Activated naive CD8-positive, alpha-beta T cell (primary cell): Measurements from ENCODE around the gene CNOT10.
A peak's percentile ranks its signal among the peaks of the same experiment; 100 is the strongest.

ENCODE experiments used
- H3K27ac Mint-ChIP-seq: one replicate; pipeline ENCODE4 v1.8.0; 2021; ENCODE audit warnings: mixed read lengths
- H3K27me3 Mint-ChIP-seq: one replicate; pipeline ENCODE4 v1.8.0; 2021; ENCODE audit warnings: mixed read lengths
- H3K36me3 Mint-ChIP-seq: one replicate; pipeline ENCODE4 v1.8.0; 2021; ENCODE audit warnings: mixed read lengths
- H3K4me1 Mint-ChIP-seq: one replicate; pipeline ENCODE4 v1.8.0; 2021; ENCODE audit warnings: low read depth, mixed read lengths
- H3K4me3 Mint-ChIP-seq: one replicate; pipeline ENCODE4 v1.8.0; 2021; ENCODE audit warnings: mild to moderate bottlenecking, mixed read lengths
- H3K9me3 Mint-ChIP-seq: one replicate; pipeline ENCODE4 v1.8.0; 2021; ENCODE audit warnings: low read depth, mixed read lengths

The CNOT10 gene

DNA sequence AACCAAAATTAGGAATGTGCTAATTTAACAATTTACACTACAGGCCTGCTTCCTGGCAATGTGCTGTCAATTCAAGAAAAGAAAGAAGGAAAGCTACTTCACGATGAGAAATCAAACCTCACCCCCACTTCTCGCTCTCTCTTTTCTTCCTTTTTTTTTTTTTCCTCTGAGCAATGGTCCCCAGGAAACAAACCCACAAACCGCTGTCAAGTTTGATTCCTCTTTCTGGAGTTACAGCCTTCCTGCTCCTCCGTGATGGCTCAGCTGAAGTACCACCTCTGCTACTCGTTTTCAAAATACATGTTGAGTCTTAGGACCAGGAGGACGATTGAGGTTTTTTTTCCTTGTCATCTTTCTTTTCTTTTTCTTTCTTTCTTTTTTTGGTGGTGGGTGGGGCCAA is 129.4 kb downstream of the CNOT10 start:
- H3K36me3 Mint-ChIP-seq, result peaks cover 2% of the 10 kb centered on the region

GRCh38 chr3:32815841-32816438 is 131.0 kb downstream of the CNOT10 start:
- Mint-ChIP-seq H3K27ac (no peak overlapping the region), H3K9me3 (no peaks in the 10 kb centered on the region), H3K27me3 (peaks cover 15% of the 10 kb centered on the region), H3K4me1 (peaks cover 25% of the 10 kb centered on the region), H3K36me3 (peaks cover 2% of the 10 kb centered on the region), H3K4me3 (peak overlapping the region; percentile 53)

More for the DNA sequence above, 129.4 kb downstream of the CNOT10 start:
- Mint-ChIP-seq H3K9me3 (no peaks in the 10 kb centered on the region), H3K27me3 (peaks cover 13% of the 10 kb centered on the region), H3K27ac (no peak overlapping the region), H3K4me1 (peaks cover 25% of the 10 kb centered on the region), H3K4me3 (no peak overlapping the region)

DNA sequence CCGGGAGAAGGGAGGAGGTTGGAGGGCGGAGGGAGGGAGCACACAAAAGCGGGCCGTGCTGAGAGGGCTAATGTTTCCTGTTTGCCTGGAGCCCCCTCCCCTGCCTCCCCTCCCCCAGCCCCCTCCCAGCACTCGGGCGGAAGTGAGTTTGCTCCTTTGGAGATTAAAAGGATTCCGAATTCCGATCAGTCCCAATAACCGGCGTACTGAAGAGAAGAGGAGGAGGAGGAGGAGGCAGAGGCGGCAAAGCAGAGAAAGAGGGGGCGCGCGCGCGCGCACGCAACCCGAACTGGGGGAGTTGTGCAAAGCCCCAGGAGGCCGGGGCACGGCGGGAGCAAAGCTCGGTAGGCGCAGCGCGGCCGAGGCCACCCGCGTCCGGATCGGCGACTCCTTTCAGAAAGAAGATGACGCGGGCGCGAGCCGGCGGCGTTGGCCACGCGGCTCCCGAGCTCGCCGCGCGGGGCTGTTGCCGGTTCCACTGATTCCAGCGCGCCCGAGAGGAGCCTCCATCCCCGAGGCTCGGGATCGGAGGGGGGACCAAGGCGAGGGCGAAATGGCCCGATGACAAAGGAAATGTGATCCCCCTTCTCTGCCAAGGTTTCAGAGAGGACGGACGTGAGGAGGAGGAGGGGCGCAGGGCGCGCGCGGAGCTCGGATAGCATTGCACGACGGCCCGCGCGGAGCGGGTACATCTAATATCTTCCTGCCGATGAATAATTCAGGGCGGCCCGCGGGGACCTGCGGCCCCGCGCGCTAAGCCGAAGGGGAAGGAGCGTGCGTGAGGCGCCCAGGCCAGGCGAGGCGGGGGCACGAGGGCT is 131.7 kb downstream of the CNOT10 start:
- Mint-ChIP-seq H3K36me3 (peaks cover 2% of the 10 kb centered on the region), H3K27ac (no peak overlapping the region), H3K4me1 (peaks cover 25% of the 10 kb centered on the region), H3K9me3 (no peaks in the 10 kb centered on the region), H3K4me3 (peak overlapping the region; percentile 77), H3K27me3 (peaks cover 15% of the 10 kb centered on the region)

GRCh38 chr3:32817257-32817557 is 132.2 kb downstream of the CNOT10 start:
- Mint-ChIP-seq H3K27me3 (peaks cover 17% of the 10 kb centered on the region), H3K4me3 (peak overlapping the region; percentile 79)

DNA sequence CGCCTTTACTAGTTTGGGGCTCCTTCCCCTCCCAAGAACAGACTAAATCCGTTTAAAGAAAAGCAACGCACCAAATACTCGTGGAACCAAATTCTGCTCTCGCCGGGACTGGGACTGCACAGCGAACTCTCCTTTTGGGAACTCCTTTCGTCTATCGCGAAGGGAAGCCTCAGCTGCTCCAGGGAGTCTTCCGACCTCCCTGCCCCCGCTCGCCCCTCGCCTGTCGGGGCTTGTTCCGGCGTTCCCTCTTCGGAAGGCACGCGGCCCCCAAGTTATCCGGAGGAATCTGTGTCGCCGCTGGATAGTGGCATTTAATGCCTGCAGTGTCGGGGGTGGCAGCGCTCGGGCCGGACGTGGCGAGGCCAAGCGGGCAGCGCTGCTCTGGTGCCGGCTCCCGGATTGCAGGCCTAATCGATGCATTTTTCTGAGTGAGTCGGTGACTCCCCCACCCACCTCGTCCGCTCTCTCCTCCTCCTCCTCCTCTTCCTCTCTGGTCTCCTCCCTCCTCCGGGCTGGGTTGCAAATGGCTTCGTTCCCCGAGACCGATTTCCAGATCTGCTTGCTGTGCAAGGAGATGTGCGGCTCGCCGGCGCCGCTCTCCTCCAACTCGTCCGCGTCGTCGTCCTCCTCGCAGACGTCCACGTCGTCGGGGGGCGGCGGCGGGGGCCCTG is 132.7 kb downstream of the CNOT10 start, which contains the start of gene TRIM71:
TSS of gene TRIM71 (plus strand) at position 440 of the 671 bp plus-strand sequence. CDS start at position 524, 84 bp downstream.
- Mint-ChIP-seq H3K9me3 (no peaks in the 10 kb centered on the region), H3K4me1 (peaks cover 25% of the 10 kb centered on the region), H3K4me3 (peak within 1 kb of the TSS; percentile 79), H3K36me3 (peaks cover 2% of the 10 kb centered on the region), H3K27ac (no peak within 1 kb of the TSS), H3K27me3 (peaks cover 17% of the 10 kb centered on the region)

More at GRCh38 chr3:32817257-32817557, 132.2 kb downstream of the CNOT10 start:
- no peak overlapping the region for H3K27ac Mint-ChIP-seq
- H3K9me3 Mint-ChIP-seq, result no peaks in the 10 kb centered on the region
- peaks cover 25% of the 10 kb centered on the region for H3K4me1 Mint-ChIP-seq
- H3K36me3 Mint-ChIP-seq, result peaks cover 2% of the 10 kb centered on the region

GRCh38 chr3:32818229-32818969 is 133.4 kb downstream of the CNOT10 start:
- H3K9me3 Mint-ChIP-seq, result no peaks in the 10 kb centered on the region
- peaks cover 19% of the 10 kb centered on the region for H3K27me3 Mint-ChIP-seq
- H3K27ac Mint-ChIP-seq, result no peak overlapping the region
- peak overlapping the region; percentile 67 for H3K4me3 Mint-ChIP-seq
- peaks cover 25% of the 10 kb centered on the region for H3K4me1 Mint-ChIP-seq
- peaks cover 2% of the 10 kb centered on the region for H3K36me3 Mint-ChIP-seq

GRCh38 chr3:32818970-32819511 is 134.1 kb downstream of the CNOT10 start:
- Mint-ChIP-seq H3K9me3 (no peaks in the 10 kb centered on the region), H3K4me1 (peaks cover 25% of the 10 kb centered on the region), H3K27me3 (peaks cover 20% of the 10 kb centered on the region), H3K27ac (no peak overlapping the region), H3K4me3 (peak overlapping the region; percentile 67), H3K36me3 (peaks cover 2% of the 10 kb centered on the region)

- H3K9me3 Mint-ChIP-seq, result no peaks in the 10 kb centered on the region
- H3K36me3 Mint-ChIP-seq, result peaks cover 2% of the 10 kb centered on the region
- H3K27ac Mint-ChIP-seq, result no peak overlapping the region
- H3K4me1 Mint-ChIP-seq, result peaks cover 20% of the 10 kb centered on the region
- peak overlapping the region; percentile 67 for H3K4me3 Mint-ChIP-seq
- peaks cover 20% of the 10 kb centered on the region for H3K27me3 Mint-ChIP-seq
Measured at GRCh38 chr3:32819551-32820348, 134.8 kb downstream of the CNOT10 start.

DNA sequence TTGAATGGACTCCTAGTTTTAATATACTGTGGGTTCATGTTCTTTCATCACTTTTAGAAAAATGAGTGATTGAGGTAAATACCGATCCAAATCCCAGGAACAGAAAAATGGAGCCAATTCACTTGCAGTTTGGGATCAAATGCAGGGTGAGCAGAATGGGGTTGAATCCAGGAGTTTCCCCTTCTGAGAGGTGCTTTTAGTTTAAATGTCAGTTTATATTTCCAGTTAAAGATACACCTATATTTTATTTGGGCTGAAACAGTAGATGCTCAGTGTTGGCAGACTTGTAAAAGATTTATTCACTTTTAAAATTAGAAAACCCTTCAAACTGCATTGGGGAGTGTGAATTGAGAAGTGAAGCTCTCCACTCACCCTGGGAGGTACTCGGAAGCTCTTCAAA is 135.4 kb downstream of the CNOT10 start:
- Mint-ChIP-seq H3K27ac (no peak overlapping the region), H3K4me3 (no peak overlapping the region), H3K9me3 (no peaks in the 10 kb centered on the region), H3K4me1 (peaks cover 19% of the 10 kb centered on the region), H3K36me3 (peaks cover 2% of the 10 kb centered on the region), H3K27me3 (peaks cover 20% of the 10 kb centered on the region)

- Mint-ChIP-seq H3K4me3 (no peak overlapping the region), H3K4me1 (peaks cover 15% of the 10 kb centered on the region), H3K27me3 (peaks cover 16% of the 10 kb centered on the region), H3K9me3 (no peaks in the 10 kb centered on the region), H3K36me3 (peaks cover 2% of the 10 kb centered on the region), H3K27ac (no peak overlapping the region)
Measured at GRCh38 chr3:32820971-32821685, 136.1 kb downstream of the CNOT10 start.

GRCh38 chr3:32821686-32822296 is 136.8 kb downstream of the CNOT10 start:
- Mint-ChIP-seq H3K27ac (no peak overlapping the region), H3K27me3 (peaks cover 16% of the 10 kb centered on the region), H3K9me3 (no peaks in the 10 kb centered on the region), H3K36me3 (peaks cover 2% of the 10 kb centered on the region), H3K4me3 (no peak overlapping the region), H3K4me1 (peaks cover 15% of the 10 kb centered on the region)

DNA sequence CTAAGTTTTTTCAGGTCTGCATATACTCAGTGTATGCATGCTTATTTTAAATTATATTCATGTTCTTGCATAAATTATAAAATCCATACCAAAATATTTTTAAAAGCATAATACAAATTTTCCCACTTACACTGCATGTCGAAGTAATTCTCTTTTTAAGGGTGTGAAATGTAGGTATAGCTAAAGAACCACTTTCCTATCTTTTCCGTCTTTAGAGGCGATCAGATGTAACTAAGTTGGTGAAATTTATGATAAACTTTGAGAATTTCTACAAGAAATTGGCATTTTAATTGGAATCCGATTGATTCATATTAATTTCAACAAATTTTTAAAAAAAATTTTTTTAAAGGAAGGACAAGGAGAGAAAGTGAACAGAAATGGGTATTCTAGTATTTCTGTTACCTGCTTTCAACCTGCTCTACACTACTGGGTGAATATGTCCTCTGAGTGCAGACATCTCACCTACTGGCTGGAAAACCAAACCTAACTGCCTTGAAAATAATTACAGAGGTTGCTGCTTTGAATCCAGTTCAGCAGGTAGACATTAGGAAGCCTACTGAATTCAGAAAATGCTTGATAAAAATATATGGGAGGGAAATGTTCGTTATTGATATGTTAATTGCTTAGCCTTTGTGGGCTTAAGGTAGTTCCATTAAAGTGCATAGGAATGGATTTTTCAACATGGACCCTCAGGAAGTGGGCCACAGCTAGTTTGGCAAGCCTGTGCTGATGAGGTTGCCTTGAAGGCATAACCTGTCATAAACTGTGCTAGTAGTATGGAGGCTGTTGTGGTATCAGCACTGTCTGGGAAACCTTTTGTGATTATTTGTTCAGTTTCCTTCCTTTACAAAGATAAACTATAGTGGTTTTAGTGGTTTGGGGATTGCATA is 137.9 kb downstream of the CNOT10 start:
- H3K36me3 Mint-ChIP-seq, result peaks cover 2% of the 10 kb centered on the region
- no peak overlapping the region for H3K4me3 Mint-ChIP-seq
- no peak overlapping the region for H3K27ac Mint-ChIP-seq
- no peaks in the 10 kb centered on the region for H3K9me3 Mint-ChIP-seq
- peaks cover 16% of the 10 kb centered on the region for H3K27me3 Mint-ChIP-seq
- H3K4me1 Mint-ChIP-seq, result peaks cover 8% of the 10 kb centered on the region
